ENCODE measurements around the gene XXYLT1. TPM values are rescaled to one million over a fixed set of nuclear protein-coding genes. Genes with fewer than 3 reads are reported as not detected.

XXYLT1 gene
- total and polyA plus RNA-seq, 9 of the 15 experiments (the other 6 are each of a cell fraction or from before 2014, with no cell fraction given), result 1.9 to 18.9 (median 15.0) TPM

- FAIRE-seq (no peak), DNase-seq (ENCODE audit: extremely low read depth in 1 of 4, low spot score in 3 of 4) (no peak), ATAC-seq (no peak)
- no peak for TF ChIP-seq NCOR1 (IDR thresholded peaks at IDR 0.05)
- TF ChIP-seq JUN (IDR thresholded peaks at IDR 0.05; ENCODE audit: borderline replicate concordance, low read depth, low read length), result no peak
- no peak for TF ChIP-seq JUN (CRISPR knock-in tag; IDR thresholded peaks at IDR 0.05; ENCODE audit: borderline replicate concordance)
- no peak for TF ChIP-seq NCOA2 (IDR thresholded peaks at IDR 0.05; ENCODE audit: partially characterized antibody in 2 of 2)
- no peak for TF ChIP-seq MCM7 (IDR thresholded peaks at IDR 0.05)
- TF ChIP-seq BDP1 (IDR thresholded peaks at IDR 0.05; ENCODE audit: insufficient read depth, insufficient read length), result no peak
- TF ChIP-seq ZNF24 (IDR thresholded peaks at IDR 0.05), result no peak
- no peak overlapping the region for H3K4me2 ChIP-seq (ENCODE audit: insufficient read depth, low read length)
- peaks cover 22 to 27% of the 10 kb centered on the region in 2 experiments for H3K4me1 ChIP-seq (replicated peaks in 1 of 2; ENCODE audit: control insufficient read depth in 2 of 2, insufficient read depth in 2 of 2, low read length in 2 of 2)
- no peaks in the 10 kb centered on the region for H3K27me3 ChIP-seq (ENCODE audit: control insufficient read depth in 2 of 2, insufficient read depth in 2 of 2, low read length in 2 of 2)
- peak overlapping the region in 1 of 2 experiments; percentile 47; a peak in 1 of 4 replicates for H3K9ac ChIP-seq (ENCODE audit: insufficient read depth in 1 of 2, low read depth in 2 of 2, low read length in 2 of 2)
- H3K36me3 ChIP-seq (ENCODE audit: control insufficient read depth, insufficient read depth, low read length), result peaks cover 31% of the 10 kb centered on the region; the same call in 2 of the 3 replicates
- CTCF ChIA-PET (ENCODE audit: low intra/inter-chr PET ratio), result no interaction called here
- H3K9me1 ChIP-seq (ENCODE audit: control insufficient read depth, insufficient read depth, low read length), result no peaks in the 10 kb centered on the region
- peaks cover 5% of the 10 kb centered on the region; the same call in 1 of the 2 replicates for H4K20me1 ChIP-seq (replicated peaks; ENCODE audit: control insufficient read depth, insufficient read depth, low read length)
- no peak overlapping the region for H3K4me3 ChIP-seq
- H2AFZ ChIP-seq (ENCODE audit: low read depth, low read length), result no peak overlapping the region
- TSS peak; percentile 20 for BruUV-seq (replicated peaks)
- intact Hi-C loops (cut with micrococcal nuclease) (loop anchor here (10.0 kb wide), 1 partner anchor 932 kb away; no protein-coding TSS in a partner anchor), in situ Hi-C loops (cut with MboI) (loop anchor here (5.0 kb wide), 1 partner anchor 585 kb away; no protein-coding TSS in a partner anchor)
- peaks cover 50% of the 10 kb centered on the region for H3K79me2 ChIP-seq (ENCODE audit: control insufficient read depth, insufficient read depth, low read length)
- no peaks in the 10 kb centered on the region for H3K9me3 ChIP-seq (replicated peaks; ENCODE audit: control insufficient read depth, insufficient read depth, low read depth, low read length)
- WGBS (ENCODE audit: insufficient coverage, low coverage, missing lambda C conversion rate), result 81% methylated on average over 3 of the region's 3 CpGs
- POLR2A ChIA-PET, result interaction anchor here (0.7 kb wide), 1 partner anchor 9 kb away, joined by 3 read pairs; no protein-coding TSS in a partner anchor
- no peak overlapping the region for H3K27ac ChIP-seq (ENCODE audit: extremely low read depth, low read depth, low read length)
Measured at GRCh38 chr3:195267096-195267495, 3.9 kb downstream of the XXYLT1 start.

Measured in K562 (cell line).